ENCODE data around the gene GAR1.
"Not testable (repeated sequence)": the region's sequence is repeated elsewhere in the genome, so short reads cannot be mapped to it uniquely, and the experiment has no call there.

Gene GAR1

DNA sequence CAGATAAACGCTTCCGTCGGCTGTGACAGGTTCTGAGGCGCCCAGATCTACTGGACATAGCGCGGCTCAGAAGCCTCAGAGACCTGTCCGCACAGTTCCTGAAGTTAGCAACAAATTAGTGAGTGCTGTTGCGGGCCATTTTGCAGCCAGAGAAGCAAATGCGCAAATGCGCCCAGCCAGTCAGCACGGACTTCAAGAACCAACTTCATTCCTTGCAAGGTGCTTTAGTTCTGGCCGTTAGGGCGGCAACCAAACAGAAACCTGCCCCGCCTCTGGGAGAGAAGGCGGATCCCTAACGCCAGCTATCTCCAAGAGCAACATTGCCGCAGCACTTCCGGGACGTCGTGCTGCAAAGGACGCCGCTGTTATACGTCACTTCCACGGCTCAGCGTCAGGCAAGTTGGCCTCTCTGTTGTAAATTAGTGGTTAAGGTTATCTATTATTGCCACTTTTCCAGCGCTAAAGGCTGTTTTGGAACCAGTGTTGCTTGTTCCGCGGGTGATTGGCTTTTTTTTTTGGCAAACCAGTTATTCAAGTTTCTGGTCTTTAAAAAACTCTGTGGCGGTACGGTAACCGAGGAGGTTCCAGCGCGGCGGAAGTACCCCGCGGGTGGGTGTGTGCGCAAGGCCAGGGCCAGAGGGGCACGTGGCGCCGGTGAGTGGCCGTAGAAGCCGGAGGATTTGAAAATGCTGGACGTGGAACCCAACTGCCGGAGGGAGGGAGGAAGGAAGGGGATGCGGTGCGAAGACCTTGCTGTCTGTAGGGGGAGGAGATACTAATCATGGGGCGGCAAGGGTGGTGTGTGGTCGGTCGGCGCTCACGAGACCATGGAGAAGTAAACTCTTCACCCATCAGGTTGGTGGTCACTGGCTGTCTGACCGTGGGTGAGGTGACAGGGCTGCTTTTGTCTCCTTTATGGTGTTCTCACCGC is at the start of gene GAR1:
Gene GAR1 (plus strand): TSS at position 612 of the 931 bp plus-strand sequence. CDS start 403 bp downstream, outside the sequence.
- peak; percentile 97 for DNase-seq

DNA sequence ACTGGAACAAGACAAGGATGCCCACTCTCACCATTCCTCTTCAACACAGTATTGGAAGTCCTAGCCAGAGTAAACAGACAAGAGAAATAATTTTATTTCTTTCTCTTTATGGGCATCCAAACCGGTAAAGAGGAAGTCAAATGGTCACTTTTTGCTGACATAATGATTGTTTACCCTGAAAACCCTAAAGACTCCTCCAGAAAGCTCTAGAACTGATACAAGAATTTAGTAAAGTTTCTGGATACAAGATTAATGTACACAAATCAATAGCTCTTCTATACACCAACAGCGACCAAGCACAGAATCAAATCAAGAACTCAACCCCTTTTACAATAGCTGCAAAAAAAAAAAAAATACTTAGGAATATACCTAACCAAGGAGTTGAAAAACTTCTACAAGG is 33.5 kb upstream of the GAR1 start:
- DNase-seq, result not testable (repeated sequence)

DNA sequence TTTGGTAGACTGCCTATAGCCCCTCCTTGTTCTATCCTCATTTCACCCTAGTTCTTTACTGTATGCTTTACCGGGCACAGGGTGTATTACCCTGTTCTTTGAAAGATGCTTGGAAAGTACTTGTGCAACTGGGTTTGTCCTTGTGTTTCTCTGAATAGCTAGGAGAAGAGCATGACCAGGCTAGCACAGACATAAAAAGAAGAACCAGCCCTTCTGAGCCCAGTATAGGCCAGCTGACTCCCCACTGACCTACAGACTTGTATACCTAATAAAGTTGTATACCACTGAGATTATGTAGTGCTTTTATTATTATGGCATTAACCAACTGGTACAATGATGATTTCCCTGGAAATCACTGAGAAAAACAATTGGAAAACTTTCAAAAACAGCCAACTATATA is 28.7 kb upstream of the GAR1 start:
- DNase-seq, result no peak

DNA sequence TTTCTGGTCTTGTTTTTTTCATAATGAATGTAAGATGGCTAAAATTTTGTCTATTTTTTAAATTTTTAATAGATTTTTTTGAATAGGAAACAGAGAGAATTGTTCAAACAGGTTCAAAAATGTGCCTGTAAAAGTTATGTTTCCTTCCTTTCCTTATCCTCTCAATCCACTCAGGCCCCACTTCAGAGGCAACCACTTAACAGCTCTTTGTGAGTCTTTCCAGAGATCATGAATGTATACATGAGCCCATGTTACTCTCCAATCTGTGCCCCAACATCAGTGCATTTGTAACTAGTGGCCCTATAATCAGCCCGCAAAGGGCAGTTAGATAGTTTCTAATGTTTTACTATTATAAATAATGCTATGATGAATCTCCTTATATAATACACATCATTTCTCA is 27.8 kb upstream of the GAR1 start:
- no peak for DNase-seq

DNA sequence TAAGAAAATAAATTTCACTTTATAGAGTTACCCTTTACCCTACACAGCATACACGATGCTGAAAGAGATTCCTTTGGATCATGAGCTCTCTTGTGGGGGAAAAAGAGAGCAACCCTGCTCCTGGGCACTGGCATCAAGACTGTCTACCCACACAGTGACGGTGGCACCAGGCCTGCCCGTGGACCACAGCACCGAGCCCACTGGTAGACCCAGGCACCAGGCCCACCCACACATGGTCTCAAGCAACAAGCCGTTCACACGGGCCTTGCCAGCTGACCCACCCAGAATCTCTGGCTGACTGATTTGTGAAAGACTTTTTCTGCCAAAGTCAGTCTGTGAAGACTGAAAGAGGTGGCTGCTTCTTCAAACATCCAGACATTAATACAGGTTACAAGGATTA is 20.5 kb upstream of the GAR1 start:
- no peak for DNase-seq

DNA sequence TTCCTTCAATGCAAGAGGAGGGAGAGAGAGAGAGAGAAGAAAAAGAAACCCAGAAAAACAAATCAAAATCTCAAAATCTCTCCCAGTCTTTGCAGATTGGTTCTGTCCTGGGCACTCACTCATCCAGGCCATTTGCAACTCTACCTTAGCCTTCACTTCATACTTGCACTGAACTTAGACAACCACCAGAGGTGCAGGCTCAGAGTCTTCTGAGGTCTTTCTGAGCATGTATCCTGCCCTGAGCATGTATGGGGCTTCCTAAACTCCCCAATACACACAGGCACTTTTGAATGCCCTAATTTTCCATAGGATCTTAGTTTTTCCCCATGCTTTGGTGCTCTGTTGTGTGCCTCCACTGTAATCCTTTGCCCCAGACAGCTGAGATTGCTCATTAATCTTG is 16.7 kb upstream of the GAR1 start:
- DNase-seq, result no peak

DNA sequence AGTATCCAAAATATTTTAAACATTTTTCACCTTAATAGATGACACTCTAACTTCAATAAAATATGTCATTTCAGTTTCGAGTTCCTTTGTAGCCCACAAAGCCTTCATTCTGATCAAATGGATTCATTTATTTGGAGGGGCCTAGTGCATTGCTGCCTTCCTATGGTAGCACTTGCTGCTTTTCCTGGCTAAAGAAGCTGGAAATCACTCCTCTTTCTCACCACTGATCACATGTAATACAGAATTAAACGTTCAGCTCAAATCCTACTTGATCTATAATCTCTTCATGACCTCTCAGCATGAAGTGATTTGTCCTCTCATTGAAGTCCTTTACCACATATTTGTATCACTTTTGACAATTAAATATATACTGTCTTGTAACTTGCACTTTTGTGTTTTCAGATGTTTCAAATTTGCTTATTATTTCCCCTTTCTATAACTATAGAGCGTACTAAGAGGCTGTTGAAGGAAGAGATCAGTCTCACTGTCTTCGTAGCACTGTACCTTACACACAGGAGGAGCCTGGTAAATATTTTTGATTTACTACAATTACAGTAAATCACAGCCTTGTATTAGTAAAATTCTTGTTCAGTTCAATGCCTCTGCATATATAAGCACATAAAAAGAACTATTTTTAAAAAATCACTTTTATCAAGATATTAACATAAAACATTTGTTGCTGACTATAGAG is 14.3 kb upstream of the GAR1 start:
- DNase-seq, result no peak

DNA sequence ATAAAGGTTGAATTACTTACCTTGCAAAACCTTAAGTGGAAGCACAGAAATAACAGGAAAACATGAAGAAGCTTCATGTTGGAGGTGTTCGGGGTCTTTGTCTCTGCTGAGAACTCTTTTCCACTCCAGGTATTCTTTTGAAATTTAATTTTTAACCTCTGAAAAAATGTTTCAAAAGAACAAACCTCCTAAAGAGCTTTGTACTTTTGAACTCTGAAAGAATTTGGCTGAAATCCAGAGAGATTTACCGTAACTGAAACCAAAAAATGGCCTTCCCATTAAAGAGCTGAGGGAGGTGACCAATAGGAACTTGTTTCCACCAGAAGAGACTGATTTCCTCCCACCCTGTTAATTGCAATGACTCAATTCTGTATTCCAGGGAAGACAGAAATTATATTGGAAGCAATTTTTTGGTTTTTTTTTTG is 13.7 kb upstream of the GAR1 start, which contains the start of gene CFI:
Gene CFI (minus strand): TSS at position 105 of the 425 bp plus-strand sequence. CDS start 28 bp downstream, at position 77.
- peak; percentile 43 for DNase-seq

DNA sequence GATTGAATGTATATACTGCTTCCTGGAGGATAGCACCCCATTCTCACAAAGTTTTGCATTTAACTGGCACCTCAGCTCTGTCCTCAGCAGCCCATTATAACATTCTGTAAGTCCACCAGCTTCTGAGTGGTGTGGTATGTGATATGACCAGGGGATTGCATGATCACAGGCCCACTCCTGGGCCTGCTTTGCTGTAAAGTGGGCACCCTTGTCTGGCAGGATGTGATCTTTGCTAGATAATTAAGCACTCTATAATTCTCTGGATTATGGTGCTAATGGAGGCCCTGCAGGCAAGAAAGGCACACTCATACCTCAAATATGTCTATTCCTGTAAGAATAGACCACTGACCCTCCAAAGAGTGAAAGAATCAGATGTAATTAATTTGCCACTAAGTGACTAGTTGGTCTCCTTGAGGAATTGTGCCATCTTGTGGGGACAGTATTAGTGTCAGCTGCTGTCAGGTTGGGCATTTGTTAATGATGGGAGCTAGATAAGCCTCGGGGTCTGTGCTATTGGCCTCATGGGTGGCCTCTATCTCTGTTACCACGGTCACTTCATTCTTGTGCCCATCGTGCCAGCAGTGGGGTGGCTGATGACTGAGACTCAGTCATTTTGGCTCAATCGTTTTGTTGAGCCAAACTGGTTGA is 11.5 kb upstream of the GAR1 start:
- peak; percentile 73 for DNase-seq

DNA sequence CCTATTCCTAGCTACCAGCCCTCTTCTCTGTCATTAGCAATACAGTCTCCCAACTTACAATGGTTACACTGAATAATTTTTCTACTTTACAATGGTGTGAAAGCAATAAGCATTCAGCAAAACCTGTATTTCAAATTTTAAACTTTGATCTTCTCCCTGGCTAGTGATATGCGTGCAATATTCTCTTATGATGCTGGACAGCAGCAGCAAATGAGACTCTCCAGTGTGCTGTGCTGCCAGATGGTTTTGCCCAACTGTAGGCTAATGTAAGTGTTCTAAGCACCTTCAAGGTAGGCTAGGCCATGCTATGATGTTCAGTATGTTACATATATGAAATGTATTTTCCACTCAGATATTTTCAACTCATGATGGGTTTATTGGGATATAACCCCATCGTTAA is 5.9 kb upstream of the GAR1 start:
- DNase-seq, result no peak

DNA sequence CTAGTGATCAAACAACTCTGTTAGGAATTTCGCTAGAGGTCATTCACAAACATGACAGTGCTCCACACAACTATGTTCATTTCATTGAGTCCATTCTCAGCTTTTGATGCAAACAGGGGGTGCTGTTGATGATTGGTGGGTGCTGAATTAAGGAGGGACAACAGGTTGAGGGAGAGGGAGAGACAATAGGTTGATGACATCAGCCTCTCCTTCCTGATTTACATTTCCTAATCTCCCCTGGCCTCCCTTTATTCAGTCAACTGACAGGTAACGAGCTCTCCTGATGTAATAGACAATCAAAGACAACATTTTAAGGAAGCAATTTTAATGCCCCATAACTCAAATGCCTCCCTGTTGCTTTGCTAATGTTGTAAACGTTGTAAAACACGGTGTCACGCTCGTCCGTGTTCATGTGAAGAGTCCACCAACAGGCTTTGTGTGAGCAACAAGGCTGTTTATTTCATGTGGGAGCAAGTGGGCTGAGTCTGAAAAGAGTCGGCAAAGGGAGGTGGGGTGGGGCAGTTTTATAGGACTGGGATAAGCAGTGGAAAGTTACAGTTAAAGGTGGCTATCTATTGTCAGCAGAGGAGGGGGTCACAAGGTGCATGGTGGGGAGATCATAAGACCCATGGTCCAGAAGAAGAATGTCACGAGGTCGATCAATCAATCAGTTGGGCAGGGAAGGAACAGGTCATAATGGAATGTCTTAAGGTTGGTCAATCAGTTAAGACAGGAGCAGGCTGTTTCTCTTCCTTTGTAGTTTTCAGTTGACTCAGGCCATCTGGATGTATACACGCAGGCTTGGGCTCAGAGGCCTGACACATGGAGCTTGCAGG is 4.8 kb upstream of the GAR1 start:
- no peak for DNase-seq

DNA sequence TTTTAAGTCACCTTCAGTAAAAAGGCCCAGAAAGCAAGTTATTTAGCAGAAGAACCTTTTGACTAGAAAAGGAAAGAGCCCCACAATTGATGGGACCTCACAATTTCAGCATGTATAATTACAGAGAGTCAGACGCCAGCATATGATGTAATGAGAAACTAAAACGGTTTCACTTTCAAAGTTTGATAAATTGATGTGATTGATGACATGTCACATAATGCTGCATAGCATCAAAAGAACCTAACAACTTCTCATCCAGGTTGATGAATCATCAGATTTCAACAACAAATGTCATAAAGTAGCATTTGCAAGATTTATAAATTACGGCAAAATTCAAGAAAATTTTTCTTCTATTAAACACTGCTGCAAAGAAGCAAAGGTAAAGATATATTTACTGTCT is 3.9 kb upstream of the GAR1 start:
- peak; percentile 69 for DNase-seq

DNA sequence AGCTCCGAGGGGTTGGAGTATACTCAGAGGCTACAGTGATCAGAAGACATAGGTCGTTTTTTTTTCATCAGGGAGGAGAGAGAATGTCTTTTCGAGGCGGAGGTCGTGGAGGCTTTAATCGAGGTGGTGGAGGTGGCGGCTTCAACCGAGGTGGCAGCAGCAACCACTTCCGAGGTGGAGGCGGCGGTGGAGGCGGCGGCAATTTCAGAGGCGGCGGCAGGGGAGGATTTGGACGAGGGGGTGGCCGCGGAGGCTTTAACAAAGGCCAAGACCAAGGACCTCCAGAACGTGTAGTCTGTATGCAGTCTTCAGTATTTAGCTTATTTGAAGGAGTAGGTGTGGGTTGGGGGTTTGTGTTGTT is 500 bp downstream of the GAR1 start:
- DNase-seq, result no peak

DNA sequence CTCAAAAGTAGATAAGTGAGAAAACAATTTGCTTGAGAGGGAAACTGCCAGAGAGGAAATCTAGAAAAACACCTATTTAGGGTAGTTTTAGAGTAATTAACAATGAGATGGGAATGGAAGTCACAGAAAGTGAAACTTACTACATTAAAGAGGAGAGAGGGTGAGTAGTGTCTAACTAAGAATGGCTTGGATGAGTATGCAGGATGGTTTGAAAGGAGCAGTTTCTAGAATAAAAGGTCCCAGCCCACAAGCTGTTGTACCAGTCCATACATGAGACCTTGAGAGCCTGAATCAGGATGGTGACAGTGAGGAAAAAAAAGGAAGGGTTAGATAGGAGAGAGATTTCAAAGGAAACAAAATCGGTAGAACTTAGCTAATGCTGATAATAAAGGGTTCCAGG is 1.3 kb downstream of the GAR1 start:
- DNase-seq, result peak; percentile 19

DNA sequence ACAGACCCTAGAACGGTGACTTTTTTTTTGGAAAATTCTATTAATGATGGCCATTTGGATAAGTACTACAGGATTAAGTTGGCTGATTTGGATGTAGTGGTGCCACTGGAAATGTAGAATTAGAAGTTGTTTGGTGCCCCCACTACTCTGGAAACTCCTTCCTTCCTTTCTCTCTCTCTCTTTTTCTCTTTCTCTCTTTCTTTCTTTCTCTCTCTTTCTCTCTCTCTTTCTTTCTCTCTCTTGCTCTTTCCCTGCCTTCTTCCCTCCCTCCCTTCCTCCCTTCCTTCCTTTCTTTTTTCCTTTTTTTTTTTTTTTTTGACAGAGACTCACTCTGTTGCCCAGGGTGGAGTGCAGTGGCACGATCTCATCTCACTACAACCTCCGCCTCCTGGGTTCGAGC is 2.7 kb downstream of the GAR1 start:
- no peak for DNase-seq

DNA sequence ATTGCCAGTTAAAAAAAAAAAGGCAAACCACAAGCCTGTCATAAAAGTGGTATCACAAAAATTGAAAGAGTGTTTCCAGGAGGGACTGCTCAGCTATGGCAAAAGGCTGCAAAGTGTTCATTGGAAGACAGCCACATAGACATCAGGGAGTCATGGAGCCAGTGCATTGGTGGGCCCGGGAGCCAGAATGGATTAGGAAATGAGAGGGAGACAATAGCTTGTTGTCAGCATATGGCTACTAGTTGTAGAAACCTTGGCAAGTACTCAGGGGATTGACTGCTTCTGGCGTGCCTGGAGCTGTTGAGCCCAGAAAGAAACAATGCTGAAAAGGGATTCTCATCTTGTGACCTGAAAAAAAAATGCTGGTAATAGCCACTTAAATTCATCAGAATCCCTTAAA is 5.0 kb downstream of the GAR1 start:
- DNase-seq, result no peak

DNA sequence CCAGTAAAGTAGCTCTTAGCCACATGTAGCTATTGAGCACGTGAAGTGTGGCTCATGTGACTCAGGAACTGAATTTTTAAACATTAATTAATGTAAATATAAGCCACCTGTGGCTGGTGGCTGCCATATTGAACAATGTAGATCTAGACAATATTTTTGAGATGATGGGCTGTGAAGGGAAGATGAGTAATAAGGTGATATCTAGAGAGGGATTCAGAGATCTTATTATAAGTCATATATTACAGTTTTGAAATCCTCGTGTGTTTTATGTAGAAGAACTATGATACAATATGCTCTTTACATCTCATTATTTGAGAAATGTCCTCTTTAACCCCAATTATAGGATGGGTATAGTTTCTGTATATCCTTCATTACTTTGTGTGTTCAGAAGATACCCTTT is 5.6 kb downstream of the GAR1 start:
- no peak for DNase-seq

DNA sequence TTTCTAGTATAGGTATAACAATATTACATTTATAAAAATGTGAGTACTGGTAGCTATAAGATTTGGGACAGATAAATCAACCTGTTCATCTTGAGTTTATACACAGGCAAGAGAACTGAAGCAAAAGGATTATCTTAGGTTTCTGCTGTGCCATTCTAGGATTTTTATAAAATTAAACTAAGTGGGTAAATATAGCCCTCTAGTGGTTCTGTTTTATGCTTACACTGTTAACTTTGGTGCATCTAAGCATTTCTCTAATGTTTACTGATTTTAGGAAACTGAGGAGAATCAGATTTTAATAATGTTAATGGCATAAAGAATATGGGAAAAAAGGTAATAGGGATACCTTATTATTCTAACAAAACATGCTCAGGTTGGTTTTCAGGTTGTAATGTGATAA is 11.2 kb downstream of the GAR1 start:
- DNase-seq, result peak; percentile 52

DNA sequence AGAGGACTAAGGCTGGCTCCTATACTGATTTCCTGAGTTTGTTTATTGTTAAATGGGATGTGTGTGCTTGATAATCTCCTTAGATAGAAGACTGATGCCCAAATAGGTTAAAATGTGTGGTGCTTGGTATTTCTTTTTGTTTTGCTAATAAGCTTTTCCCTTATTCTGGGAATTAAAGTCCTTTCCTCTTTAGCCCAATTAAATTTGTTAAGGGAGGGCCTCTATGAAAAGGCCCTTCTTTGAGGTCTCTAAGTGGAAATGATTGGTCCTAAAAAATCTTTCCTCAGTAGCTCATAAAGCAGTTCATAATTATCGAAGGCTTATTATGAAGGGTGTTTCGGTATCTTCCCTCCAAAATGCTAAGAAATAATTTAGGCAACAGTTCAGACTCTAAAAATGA is 12.1 kb downstream of the GAR1 start, which contains the start of gene RRH:
Gene RRH (plus strand): TSS at position 301 of the 400 bp plus-strand sequence. CDS start 56 bp downstream, at position 357.
- no peak for DNase-seq

DNA sequence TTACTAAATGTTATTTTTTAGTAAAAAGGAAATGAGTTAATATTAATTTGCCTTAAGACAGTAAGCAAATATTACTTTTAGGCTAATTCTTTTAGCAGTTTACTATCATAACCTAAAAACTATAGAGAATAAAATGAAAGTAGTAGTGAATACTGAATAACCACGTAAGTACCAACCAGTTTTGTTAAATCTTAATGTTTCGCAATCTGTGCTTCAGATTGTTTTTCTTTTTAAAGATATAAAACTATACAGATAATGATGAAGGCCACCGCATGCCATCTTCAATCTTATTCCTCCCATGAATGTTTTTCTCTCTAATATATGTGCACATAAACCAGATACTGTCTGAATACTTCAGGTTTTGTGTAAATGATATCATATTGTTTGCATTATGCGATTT is 18.2 kb downstream of the GAR1 start:
- no peak for DNase-seq

DNA sequence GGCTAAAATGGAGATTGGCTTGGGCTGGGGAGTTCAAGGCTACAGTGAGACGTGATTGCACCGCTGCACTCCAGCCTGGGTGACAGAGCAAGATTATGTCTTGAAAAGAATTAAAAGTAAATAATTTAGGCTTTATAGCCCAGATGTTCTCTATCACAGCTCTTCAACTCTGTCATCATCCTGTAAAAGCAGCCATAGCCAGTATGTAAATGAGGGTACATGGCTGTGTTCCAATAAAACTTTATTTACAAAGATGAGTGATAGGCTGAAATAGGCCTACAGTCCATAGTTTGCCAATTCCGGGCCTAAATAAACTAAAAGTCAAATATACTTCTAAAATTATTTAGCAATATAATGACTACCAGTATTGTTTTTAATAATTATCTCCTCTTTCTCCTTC is 21.4 kb downstream of the GAR1 start:
- no peak for DNase-seq

DNA sequence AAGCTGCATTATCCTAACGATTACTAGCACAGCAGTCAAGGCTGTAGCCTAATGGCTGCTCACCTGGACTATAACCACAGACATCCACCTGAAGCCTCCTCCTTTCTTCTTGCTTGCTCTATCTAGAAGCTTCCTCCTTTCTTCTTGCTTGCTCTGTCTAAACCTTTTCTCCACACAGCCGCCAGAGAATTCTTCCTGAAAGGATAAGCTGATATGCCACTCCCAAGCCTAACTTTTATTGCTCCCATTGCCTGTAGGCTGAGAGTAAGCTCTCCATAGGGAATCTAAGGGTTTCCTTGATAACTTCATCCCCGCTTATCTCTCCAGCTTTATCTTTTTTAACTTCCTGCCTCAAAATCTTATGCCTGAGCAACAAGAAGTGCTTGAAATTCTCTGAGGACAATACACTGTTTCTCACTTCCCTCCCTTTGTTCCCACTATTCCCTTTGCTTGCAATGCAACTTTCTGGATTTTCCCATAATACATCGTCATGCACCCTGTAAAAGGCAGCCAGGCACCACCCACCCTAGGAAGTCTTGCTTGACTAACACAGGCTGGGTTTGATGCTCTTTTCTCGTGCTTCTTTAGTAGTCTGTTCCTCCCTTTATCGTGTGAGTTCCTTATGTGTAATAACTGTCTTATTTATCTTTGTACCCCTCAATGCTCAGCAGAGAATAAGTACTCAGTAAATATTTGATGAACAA is 31.0 kb downstream of the GAR1 start:
- DNase-seq, result no peak

Data from OCI-M1 (cell line).